Measurements from ENCODE around the gene OMA1.

DNA sequence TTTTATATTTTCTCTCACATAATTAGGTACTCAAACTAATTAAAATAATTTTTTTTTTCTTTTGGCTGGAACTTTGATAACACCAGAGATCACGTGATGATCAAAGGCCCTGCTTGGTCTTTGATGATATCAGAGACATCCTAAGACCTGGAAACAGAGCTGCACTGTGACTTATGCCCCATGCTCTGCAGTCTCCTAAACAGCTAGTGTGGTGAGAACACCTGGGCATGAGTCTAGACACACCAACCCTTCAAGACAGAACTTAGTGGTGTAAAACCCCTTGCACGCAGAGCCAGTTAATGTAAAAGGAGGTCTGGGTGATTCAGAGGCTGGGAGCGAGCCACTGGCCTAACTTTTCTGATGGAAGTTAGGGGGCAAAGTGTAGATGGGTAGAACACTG, 70.3 kb downstream of the OMA1 start:
- TF ChIP-seq POLR2A (IDR thresholded peaks at IDR 0.05) (no peak), EP300 (IDR thresholded peaks at IDR 0.05) (no peak)
- TF ChIP-seq, protein P1, sequence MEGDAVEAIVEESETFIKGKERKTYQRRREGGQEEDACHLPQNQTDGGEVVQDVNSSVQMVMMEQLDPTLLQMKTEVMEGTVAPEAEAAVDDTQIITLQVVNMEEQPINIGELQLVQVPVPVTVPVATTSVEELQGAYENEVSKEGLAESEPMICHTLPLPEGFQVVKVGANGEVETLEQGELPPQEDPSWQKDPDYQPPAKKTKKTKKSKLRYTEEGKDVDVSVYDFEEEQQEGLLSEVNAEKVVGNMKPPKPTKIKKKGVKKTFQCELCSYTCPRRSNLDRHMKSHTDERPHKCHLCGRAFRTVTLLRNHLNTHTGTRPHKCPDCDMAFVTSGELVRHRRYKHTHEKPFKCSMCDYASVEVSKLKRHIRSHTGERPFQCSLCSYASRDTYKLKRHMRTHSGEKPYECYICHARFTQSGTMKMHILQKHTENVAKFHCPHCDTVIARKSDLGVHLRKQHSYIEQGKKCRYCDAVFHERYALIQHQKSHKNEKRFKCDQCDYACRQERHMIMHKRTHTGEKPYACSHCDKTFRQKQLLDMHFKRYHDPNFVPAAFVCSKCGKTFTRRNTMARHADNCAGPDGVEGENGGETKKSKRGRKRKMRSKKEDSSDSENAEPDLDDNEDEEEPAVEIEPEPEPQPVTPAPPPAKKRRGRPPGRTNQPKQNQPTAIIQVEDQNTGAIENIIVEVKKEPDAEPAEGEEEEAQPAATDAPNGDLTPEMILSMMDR (IDR thresholded peaks at IDR 0.05), result no peak

All from ovary (tissue), 3 donors.